Transverse colon (tissue), 4 donors: Measurements from ENCODE around the gene ADCY1. TPM values are rescaled to one million over a fixed set of nuclear protein-coding genes. Genes with fewer than 3 reads are reported as not detected.

Experiments used
- DNase-seq: peaks from one replicate; pipeline ENCODE4 v3.0.0-alpha.2; 2019
- H3K27ac ChIP-seq, 4 donors: fragments of 200-600 bp; sonication (generic); 2 replicates each; pipeline ENCODE4 v1.5.1; 2016 to 2018; ENCODE audit warnings: inconsistent platforms in 4 of 4
- H3K27me3 ChIP-seq: fragments of 200-600 bp; sonication (generic); 2 replicates; pipeline ENCODE4 v1.5.1; 2017; ENCODE audit warnings: inconsistent platforms
- H3K36me3 ChIP-seq, 4 donors: fragments of 200-600 bp; sonication (generic); 2 replicates each; pipeline ENCODE4 v1.5.1; 2017 to 2019; ENCODE audit warnings: inconsistent platforms in 4 of 4
- H3K4me1 ChIP-seq, 4 donors: fragments of 200-600 bp; sonication (generic); 2 replicates each; pipeline ENCODE4 v1.5.1; 2017 to 2020; ENCODE audit warnings: inconsistent platforms in 4 of 4
- H3K4me3 ChIP-seq, 4 donors: fragments of 200-600 bp; sonication (generic); 1 replicate in 1 of 4; 2 replicates in 3 of 4; pipeline versions ENCODE4 v1.5.1 to v1.6.1; 2017 to 2019; ENCODE audit warnings: inconsistent platforms in 4 of 4
- H3K9me3 ChIP-seq, 2 donors: fragments of 200-600 bp; sonication (generic); 2 replicates each; pipeline ENCODE4 v1.5.1; 2017 to 2019; ENCODE audit warnings: inconsistent platforms in 2 of 2
- CTCF ChIP-seq, 5 experiments: fragments of 200-600 bp in 3 of 5; fragments of 450-650 bp in 2 of 5; sonication (generic) in 3 of 5; IDR thresholded peaks; 1 replicate in 2 of 5; 2 replicates in 3 of 5; pipeline ENCODE4 v1.5.1; 2016 to 2017; ENCODE audit warnings: antibody characterized with exemption in 5 of 5, inconsistent platforms in 3 of 5, mild to moderate bottlenecking in 2 of 5, moderate library complexity in 1 of 5
- EP300 ChIP-seq: sonication (generic); formaldehyde crosslinking; IDR thresholded peaks from one replicate; pipeline ENCODE4 v1.6.1; 2017; ENCODE audit warnings: antibody characterized with exemption, low read depth
- POLR2A ChIP-seq: fragments of 450-650 bp; IDR thresholded peaks from one replicate; pipeline ENCODE4 v1.6.1; 2016; ENCODE audit warnings: antibody characterized with exemption, mild to moderate bottlenecking, moderate library complexity
- POLR2AphosphoS5 ChIP-seq, 3 donors: sonication (generic); formaldehyde crosslinking; IDR thresholded peaks; one replicate each; pipeline ENCODE4 v1.6.1; 2016; ENCODE audit warnings: antibody characterized with exemption in 3 of 3
- WGBS, 2 donors: methylation state at CpG; one replicate each; pipeline ENCODE4 v1.1.5; 2018; ENCODE audit warnings: low coverage in 1 of 2; 5-methylcytosine and 5-hydroxymethylcytosine counted together
- in situ Hi-C, 4 donors: fragments of 200-750 bp; cut with MboI; loops; one replicate each; pipeline versions ENCODE4 v1.15.0 to v1.15.1; 2017; ENCODE audit warnings: low sequenced_read_pairs in 3 of 4, low pct_ligation_motif_present in 1 of 4, low pct_unique_long_range_greater_than_20kb in 1 of 4
- intact Hi-C: fragments of 100-400 bp; cut with DNase I; formaldehyde crosslinking; loops from one replicate; pipeline ENCODE4 v1.15.1; 2023; ENCODE audit warnings: low total_unique reads
- total RNA-seq, 4 donors: library from RNA; depleted of rRNA; stranded (reverse); fragments of >200 nt; gene quantifications; one replicate each; pipeline ENCODE4 v1.1.0, GENCODE V29; 2016

ADCY1 gene
- total RNA-seq, 4 donors from 2014 or later, result 0.16 to 0.41 TPM; not detected in 2

GRCh38 chr7:45692031-45692430, 117.9 kb downstream of the ADCY1 start:
- Histone ChIP-seq H3K27me3 (no peaks in the 10 kb centered on the region), H3K9me3 (no peaks in the 10 kb centered on the region), H3K4me3 (no peak overlapping the region), H3K36me3 (no peaks in the 10 kb centered on the region), H3K27ac (no peak overlapping the region), H3K4me1 (peaks cover 0 to 7% (median 3%) of the 10 kb centered on the region in 4 donors)
- intact Hi-C loops, result no loop called here
- no peak for DNase-seq
- WGBS, 2 donors, result 85% methylated on average over 3 of the region's 3 CpGs; no CpG with 5 or more reads in 1 of the 2 donors
- no peak for TF ChIP-seq CTCF (IDR thresholded peaks at IDR 0.05)
- TF ChIP-seq EP300, result no peak
- no peak for TF ChIP-seq POLR2AphosphoS5 (IDR thresholded peaks at IDR 0.05)
- no peak for TF ChIP-seq POLR2A
- in situ Hi-C loops, result no loop called here

- H3K9me3 ChIP-seq, result no peaks in the 10 kb centered on the region
- in situ Hi-C loops, result no loop called here
- intact Hi-C loops, result no loop called here
- no peak overlapping the region for H3K4me3 ChIP-seq
- no peaks in the 10 kb centered on the region for H3K27me3 ChIP-seq
- TF ChIP-seq POLR2A (no peak), EP300 (no peak), POLR2AphosphoS5 (IDR thresholded peaks at IDR 0.05) (no peak), CTCF (IDR thresholded peaks at IDR 0.05) (no peak)
- no peak overlapping the region for H3K27ac ChIP-seq
- WGBS, 2 donors, result 80 to 87% methylated on average over 3 to 5 of the region's 5 CpGs
- peaks cover 0 to 7% (median 3%) of the 10 kb centered on the region in 4 donors for H3K4me1 ChIP-seq
- no peaks in the 10 kb centered on the region for H3K36me3 ChIP-seq
- DNase-seq, result no peak
Measured at GRCh38 chr7:45695249-45695995, 121.3 kb downstream of the ADCY1 start.

GRCh38 chr7:45696476-45696875, 122.3 kb downstream of the ADCY1 start:
- no peak overlapping the region for H3K4me3 ChIP-seq
- no peaks in the 10 kb centered on the region for H3K27me3 ChIP-seq
- DNase-seq, result no peak
- H3K27ac ChIP-seq, result no peak overlapping the region
- intact Hi-C loops (no loop called here), in situ Hi-C loops (no loop called here)
- TF ChIP-seq POLR2AphosphoS5 (IDR thresholded peaks at IDR 0.05) (no peak), CTCF (IDR thresholded peaks at IDR 0.05) (no peak), EP300 (no peak), POLR2A (no peak)
- no peaks in the 10 kb centered on the region for H3K9me3 ChIP-seq
- H3K4me1 ChIP-seq, result no peaks in the 10 kb centered on the region
- no peaks in the 10 kb centered on the region for H3K36me3 ChIP-seq
- 69% methylated on average over 3 of the region's 4 CpGs; no CpG with 5 or more reads in 1 of the 2 donors for WGBS, 2 donors

GRCh38 chr7:45697576-45698136, 123.5 kb downstream of the ADCY1 start:
- intact Hi-C loops, result no loop called here

More at GRCh38 chr7:45697576-45698136, 123.5 kb downstream of the ADCY1 start:
- Histone ChIP-seq H3K27ac (no peak overlapping the region), H3K9me3 (no peaks in the 10 kb centered on the region), H3K27me3 (no peaks in the 10 kb centered on the region), H3K4me1 (no peaks in the 10 kb centered on the region), H3K4me3 (no peak overlapping the region), H3K36me3 (no peaks in the 10 kb centered on the region)
- TF ChIP-seq EP300 (no peak), POLR2A (no peak), POLR2AphosphoS5 (IDR thresholded peaks at IDR 0.05) (no peak), CTCF (IDR thresholded peaks at IDR 0.05) (no peak)
- 94% methylated on average over 5 of the region's 5 CpGs; no CpG with 5 or more reads in 1 of the 2 donors for WGBS, 2 donors
- DNase-seq, result no peak
- in situ Hi-C loops, result no loop called here
